ENCODE results near the gene SP5.
"Not testable (repeated sequence)": the region's sequence is repeated elsewhere in the genome, so short reads cannot be mapped to it uniquely, and the experiment has no call there.

Gene SP5

GRCh38 chr2:170739048-170739447, 23.9 kb downstream of the SP5 start:
- DNase-seq (ENCODE audit: low read depth): no peak

- no peak for DNase-seq (ENCODE audit: low read depth)
Measured at GRCh38 chr2:170739507-170740046, 24.4 kb downstream of the SP5 start.

GRCh38 chr2:170740660-170741059, 25.5 kb downstream of the SP5 start:
- no peak for DNase-seq (ENCODE audit: low read depth)

- DNase-seq (ENCODE audit: low read depth): no peak
Measured at GRCh38 chr2:170742000-170742399, 26.9 kb downstream of the SP5 start.

- DNase-seq (ENCODE audit: low read depth): no peak
Measured at GRCh38 chr2:170742896-170743529, 27.9 kb downstream of the SP5 start.

GRCh38 chr2:170743530-170744239, 28.5 kb downstream of the SP5 start:
- no peak for DNase-seq (ENCODE audit: low read depth)

GRCh38 chr2:170744248-170745002, 29.3 kb downstream of the SP5 start:
- DNase-seq (ENCODE audit: low read depth): no peak

- DNase-seq (ENCODE audit: low read depth): no peak
Measured at GRCh38 chr2:170745305-170745704, 30.2 kb downstream of the SP5 start.

GRCh38 chr2:170747921-170748320, 32.8 kb downstream of the SP5 start:
- DNase-seq (ENCODE audit: low read depth): no peak

GRCh38 chr2:170751555-170751954, 36.4 kb downstream of the SP5 start:
- DNase-seq (ENCODE audit: low read depth): not testable (repeated sequence)

- no peak for DNase-seq (ENCODE audit: low read depth)
Measured at GRCh38 chr2:170761572-170761971, 46.4 kb downstream of the SP5 start.

GRCh38 chr2:170762760-170763159, 47.6 kb downstream of the SP5 start:
- no peak for DNase-seq (ENCODE audit: low read depth)

GRCh38 chr2:170763232-170763631, 48.1 kb downstream of the SP5 start:
- no peak for DNase-seq (ENCODE audit: low read depth)

- no peak for DNase-seq (ENCODE audit: low read depth)
Measured at GRCh38 chr2:170764880-170765261, 49.7 kb downstream of the SP5 start.

- DNase-seq (ENCODE audit: low read depth): no peak
Measured at GRCh38 chr2:170766693-170767092, 51.6 kb downstream of the SP5 start.
